ENCODE data around the gene ERI3. TPM values are rescaled to one million over a fixed set of nuclear protein-coding genes. Genes with fewer than 3 reads are reported as not detected.

The ERI3 gene
- total RNA-seq, 3 donors from 2014 or later, result 66.8 to 70.8 (median 70.3) TPM

DNA sequence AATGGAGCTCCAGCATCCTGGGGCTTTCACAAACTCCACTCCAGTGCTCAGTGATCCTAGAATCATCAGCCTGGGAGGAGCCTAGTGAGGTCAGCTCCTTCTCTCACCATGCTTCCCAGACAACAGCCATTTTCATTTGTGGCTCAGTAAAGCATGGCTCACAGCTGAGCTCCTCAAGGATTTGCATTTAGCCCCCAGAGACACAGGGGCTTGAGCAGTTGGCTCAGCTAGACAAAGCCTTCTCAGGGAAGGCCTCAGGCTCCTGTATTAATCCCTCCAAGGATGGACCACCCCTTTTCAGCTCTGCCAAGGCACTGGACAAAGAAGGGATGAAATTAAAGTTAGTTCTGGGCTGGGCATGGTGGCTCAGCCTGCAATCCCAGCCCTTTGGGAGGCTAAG is 39.5 kb downstream of the ERI3 start:
- H3K9me3 Mint-ChIP-seq, result no peaks in the 10 kb centered on the region
- H3K4me3 Mint-ChIP-seq, result no peak overlapping the region
- peaks cover 23% of the 10 kb centered on the region for H3K36me3 Mint-ChIP-seq (ENCODE audit: insufficient read depth)
- DNase-seq (no peak), ATAC-seq (no peak)
- no peaks in the 10 kb centered on the region for H3K27me3 Mint-ChIP-seq (ENCODE audit: low read depth)
- peaks cover 10% of the 10 kb centered on the region for H3K4me1 Mint-ChIP-seq (ENCODE audit: low read depth)

DNA sequence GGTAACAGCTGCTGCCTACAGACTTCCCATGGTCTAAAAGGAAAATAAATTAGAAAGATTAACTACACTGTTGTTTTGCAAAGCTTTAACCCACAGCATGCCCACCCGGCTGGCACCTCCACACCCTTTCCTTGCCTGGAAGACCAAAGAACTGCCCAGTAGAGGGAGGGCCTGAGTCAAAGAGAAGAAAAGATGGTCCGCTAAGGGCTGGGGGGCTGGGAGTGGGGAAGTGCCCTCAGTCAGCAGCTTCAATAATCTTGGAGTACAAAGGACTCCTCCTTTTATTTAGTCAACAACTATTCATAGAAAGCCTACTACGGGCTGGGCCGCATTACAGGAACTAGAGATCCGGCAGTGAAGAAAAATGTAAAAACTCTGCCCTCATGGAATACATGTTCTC is 40.6 kb downstream of the ERI3 start:
- ATAC-seq (no peak), DNase-seq (no peak)
- H3K36me3 Mint-ChIP-seq (ENCODE audit: insufficient read depth), result peaks cover 24% of the 10 kb centered on the region
- no peaks in the 10 kb centered on the region for H3K27me3 Mint-ChIP-seq (ENCODE audit: low read depth)
- no peaks in the 10 kb centered on the region for H3K9me3 Mint-ChIP-seq
- no peak overlapping the region for H3K4me3 Mint-ChIP-seq
- peaks cover 10% of the 10 kb centered on the region for H3K4me1 Mint-ChIP-seq (ENCODE audit: low read depth)

DNA sequence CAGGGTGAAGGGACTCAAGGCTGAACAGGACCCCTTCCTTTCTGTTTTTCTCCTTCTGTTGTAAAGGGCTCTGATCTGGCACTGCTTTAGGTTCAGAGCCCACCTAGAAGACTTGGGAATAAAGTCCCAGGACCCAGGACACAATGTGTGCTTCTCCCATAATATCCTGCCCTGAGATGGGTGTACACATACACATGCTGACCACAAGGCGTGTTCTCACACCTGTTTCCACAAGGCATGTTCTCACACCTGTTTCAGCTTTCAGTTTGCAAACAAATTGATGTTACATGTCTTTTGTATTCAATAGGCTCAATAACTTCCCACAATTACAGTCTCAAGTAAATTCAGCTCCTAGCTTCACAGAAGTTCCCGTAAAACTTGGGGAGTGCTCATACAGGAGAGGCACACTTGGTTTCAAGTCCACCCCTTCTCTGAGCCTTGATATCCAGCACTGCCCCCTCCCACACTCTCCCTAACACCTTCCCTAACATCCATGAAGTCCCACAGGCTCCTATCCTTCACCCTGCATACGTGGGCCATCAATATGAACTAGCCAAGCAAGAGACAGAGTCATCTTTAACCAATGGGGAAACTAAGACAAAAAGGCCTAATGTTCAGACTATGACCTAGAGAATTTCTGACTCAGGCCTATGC is 41.7 kb downstream of the ERI3 start:
- no peaks in the 10 kb centered on the region for H3K9me3 Mint-ChIP-seq
- H3K4me3 Mint-ChIP-seq, result no peak overlapping the region
- peaks cover 20% of the 10 kb centered on the region for H3K36me3 Mint-ChIP-seq (ENCODE audit: insufficient read depth)
- H3K27me3 Mint-ChIP-seq (ENCODE audit: low read depth), result no peaks in the 10 kb centered on the region
- peaks cover 4% of the 10 kb centered on the region for H3K4me1 Mint-ChIP-seq (ENCODE audit: low read depth)
- no peak for DNase-seq
- ATAC-seq, result no peak

DNA sequence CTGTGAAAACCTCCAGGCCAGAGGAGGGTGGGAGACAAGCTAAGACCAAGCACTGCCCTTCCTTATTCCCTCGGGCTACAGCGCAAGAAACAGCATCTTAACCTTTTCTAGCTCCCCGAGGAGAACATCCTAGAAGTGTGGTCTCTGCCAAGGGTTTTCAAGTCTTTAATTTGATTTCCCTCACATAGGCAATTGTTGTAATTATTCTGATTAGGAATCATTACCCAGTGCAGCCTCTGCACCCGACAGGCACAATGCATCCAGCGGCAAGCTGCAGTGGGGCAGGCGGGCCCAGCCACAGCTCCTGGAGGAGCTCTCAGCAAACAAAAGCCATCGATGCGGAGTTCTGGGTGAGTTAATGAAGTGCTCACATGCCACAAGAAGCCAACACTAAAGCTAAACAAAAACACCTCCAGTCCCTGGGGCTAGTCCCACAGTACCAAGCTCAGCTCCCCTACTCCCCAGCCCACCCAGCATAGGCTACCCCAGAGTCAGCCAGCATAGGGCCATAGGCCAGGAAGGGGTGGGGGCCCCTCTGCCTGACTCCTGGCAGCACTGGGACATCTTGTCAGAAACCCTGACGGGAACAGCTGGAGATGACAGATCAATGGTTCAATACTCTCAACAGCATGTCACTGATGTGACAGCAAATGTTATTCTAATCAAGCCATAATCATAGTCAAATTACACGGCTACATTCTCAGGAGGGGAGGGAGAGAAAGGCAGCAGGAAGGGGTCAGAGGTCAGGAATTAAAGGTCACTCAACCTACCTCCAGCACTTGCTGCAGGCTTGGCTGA is 42.5 kb downstream of the ERI3 start:
- H3K4me1 Mint-ChIP-seq (ENCODE audit: low read depth), result no peaks in the 10 kb centered on the region
- peaks cover 21% of the 10 kb centered on the region for H3K36me3 Mint-ChIP-seq (ENCODE audit: insufficient read depth)
- no peaks in the 10 kb centered on the region for H3K27me3 Mint-ChIP-seq (ENCODE audit: low read depth)
- no peak overlapping the region for H3K4me3 Mint-ChIP-seq
- ATAC-seq (no peak), DNase-seq (no peak)
- no peaks in the 10 kb centered on the region for H3K9me3 Mint-ChIP-seq

DNA sequence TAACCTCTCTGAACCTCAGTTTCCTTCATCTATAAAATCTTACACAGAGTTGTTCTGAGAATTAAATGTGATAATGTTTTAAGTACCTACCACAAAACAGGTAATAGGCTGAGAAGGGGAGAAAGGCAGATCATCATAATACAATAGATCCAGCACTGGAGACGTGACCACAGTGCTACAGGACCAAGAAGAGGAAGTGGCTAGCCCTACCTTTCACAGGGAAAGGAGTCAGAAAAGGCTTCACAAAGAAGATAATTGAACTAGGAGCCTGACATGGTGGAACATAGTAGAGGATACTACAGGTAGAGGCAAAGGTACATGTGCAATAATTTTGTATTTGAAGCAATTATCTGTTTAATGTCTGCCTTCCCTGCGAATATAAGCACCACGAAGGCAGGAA is 45.1 kb downstream of the ERI3 start:
- Mint-ChIP-seq H3K27me3 (ENCODE audit: low read depth) (no peaks in the 10 kb centered on the region), H3K36me3 (ENCODE audit: insufficient read depth) (peaks cover 38% of the 10 kb centered on the region), H3K4me3 (no peak overlapping the region), H3K9me3 (no peaks in the 10 kb centered on the region), H3K4me1 (ENCODE audit: low read depth) (peaks cover 16% of the 10 kb centered on the region)
- no peak for ATAC-seq
- no peak for DNase-seq

DNA sequence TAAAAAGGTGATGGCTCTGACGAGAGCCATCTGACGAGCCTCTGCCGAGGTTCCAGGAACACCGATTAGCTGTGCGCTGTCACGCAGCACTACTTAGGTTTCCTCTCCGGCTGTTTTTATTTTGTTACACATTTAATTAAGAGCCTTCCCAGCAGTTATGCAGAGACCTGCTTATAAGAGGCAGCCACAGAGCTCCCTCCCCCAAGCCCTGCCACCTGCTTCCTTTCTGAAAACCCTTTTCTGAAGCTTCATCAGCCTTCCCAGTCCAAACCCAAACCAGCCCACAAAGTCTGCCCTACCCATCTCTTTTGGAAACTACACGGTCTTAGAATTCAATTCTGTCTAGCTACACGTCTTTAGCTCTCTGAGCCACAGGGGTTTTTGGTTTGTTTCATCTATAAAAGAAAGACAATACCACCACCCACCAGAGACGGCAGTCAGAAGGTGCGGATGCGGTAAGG is 49.1 kb downstream of the ERI3 start:
- no peaks in the 10 kb centered on the region for H3K9me3 Mint-ChIP-seq
- no peak overlapping the region for H3K4me3 Mint-ChIP-seq
- H3K27me3 Mint-ChIP-seq (ENCODE audit: low read depth), result no peaks in the 10 kb centered on the region
- peaks cover 16% of the 10 kb centered on the region for H3K4me1 Mint-ChIP-seq (ENCODE audit: low read depth)
- DNase-seq, result no peak
- H3K36me3 Mint-ChIP-seq (ENCODE audit: insufficient read depth), result peaks cover 51% of the 10 kb centered on the region
- ATAC-seq, result peak; percentile 79 to 86

DNA sequence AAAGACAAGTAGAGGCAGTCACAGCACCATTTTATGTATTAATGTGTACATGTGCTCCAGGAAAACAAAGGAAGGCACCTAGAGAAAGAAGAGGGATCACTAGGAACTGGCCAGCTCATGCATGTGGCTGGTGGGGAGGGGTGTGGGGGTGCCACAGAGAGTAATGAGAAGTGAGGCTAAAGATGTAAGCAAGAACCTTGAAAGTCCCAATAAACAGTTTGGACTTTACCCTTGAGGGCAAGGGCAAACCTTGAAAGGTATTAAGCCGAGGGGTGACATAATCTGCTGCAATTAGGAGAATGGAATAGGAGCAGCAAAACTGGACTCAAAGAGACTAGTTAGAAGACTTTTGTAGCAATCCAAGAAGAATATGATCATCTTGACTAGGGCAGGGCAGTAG is 51.5 kb downstream of the ERI3 start:
- H3K9me3 Mint-ChIP-seq, result no peaks in the 10 kb centered on the region

DNA sequence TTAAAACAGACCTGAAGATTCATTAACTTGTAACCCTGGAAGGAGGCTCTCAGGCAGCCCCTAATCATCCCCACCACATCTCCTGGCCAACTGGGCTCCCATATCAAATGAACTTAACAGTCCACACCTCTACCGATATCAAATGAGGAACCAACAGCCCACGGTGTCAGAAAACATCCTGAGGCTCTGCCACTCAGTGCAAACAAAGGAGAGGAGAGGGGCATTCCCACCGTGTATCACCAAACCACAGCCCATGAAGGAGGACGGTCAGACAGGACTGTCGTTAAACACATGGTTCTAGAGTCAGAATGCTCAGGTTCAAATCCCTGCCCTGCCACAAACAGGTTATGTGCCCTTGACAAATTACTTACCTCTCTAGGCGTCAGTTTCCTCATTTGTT is 52.5 kb downstream of the ERI3 start:
- no peaks in the 10 kb centered on the region for H3K9me3 Mint-ChIP-seq
- H3K4me3 Mint-ChIP-seq, result no peak overlapping the region
- peaks cover 16% of the 10 kb centered on the region for H3K4me1 Mint-ChIP-seq (ENCODE audit: low read depth)
- peaks cover 39% of the 10 kb centered on the region for H3K36me3 Mint-ChIP-seq (ENCODE audit: insufficient read depth)
- ATAC-seq (no peak), DNase-seq (no peak)
- H3K27me3 Mint-ChIP-seq (ENCODE audit: low read depth), result no peaks in the 10 kb centered on the region

More for the DNA sequence above, 51.5 kb downstream of the ERI3 start:
- Mint-ChIP-seq H3K27me3 (ENCODE audit: low read depth) (no peaks in the 10 kb centered on the region), H3K4me3 (no peak overlapping the region), H3K4me1 (ENCODE audit: low read depth) (peaks cover 16% of the 10 kb centered on the region), H3K36me3 (ENCODE audit: insufficient read depth) (peaks cover 44% of the 10 kb centered on the region)
- DNase-seq (no peak), ATAC-seq (no peak)

DNA sequence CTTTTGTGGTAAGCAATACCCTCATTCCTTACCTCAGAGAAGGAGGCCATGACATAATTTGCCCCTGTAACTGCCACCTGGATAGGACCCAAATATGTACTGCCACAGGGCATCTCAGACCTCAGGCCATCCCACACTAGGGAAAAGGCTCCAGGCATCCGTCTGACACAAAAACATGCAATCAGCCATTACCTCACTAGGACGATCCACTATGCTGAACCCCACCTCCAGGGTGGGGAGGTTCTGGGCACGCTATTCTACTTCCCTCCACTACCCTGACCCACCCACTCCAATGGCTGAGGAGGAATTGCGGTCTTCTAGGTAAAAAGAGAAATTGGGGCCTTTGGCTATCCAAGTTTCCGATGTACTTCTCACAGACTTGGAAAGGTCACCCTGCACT is 53.6 kb downstream of the ERI3 start:
- H3K36me3 Mint-ChIP-seq (ENCODE audit: insufficient read depth), result peaks cover 35% of the 10 kb centered on the region
- H3K27me3 Mint-ChIP-seq (ENCODE audit: low read depth), result no peaks in the 10 kb centered on the region
- no peak for ATAC-seq
- DNase-seq, result no peak
- H3K4me1 Mint-ChIP-seq (ENCODE audit: low read depth), result peaks cover 11% of the 10 kb centered on the region
- no peaks in the 10 kb centered on the region for H3K9me3 Mint-ChIP-seq
- no peak overlapping the region for H3K4me3 Mint-ChIP-seq

DNA sequence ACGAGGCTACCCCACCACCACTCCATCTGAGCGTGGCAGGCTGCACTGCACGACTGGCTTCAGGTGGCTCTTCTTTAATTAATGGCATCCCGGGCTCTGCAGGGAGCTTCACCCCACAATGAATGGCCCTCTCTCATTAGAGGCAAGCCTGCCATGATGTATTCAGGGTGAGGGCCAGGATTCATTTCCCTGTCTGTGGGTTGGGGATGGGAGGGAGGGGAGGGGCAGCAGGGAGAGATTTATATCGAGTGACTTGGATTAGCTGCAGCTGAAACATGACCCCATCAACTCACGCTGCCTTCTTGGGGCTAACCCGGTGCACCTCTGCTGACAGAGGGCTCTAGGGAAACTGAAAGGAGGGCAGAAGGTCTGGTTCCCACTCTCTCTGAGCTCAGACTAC is 54.2 kb downstream of the ERI3 start:
- ATAC-seq (no peak), DNase-seq (no peak)
- Mint-ChIP-seq H3K36me3 (ENCODE audit: insufficient read depth) (peaks cover 31% of the 10 kb centered on the region), H3K4me3 (no peak overlapping the region), H3K9me3 (no peaks in the 10 kb centered on the region), H3K27me3 (ENCODE audit: low read depth) (no peaks in the 10 kb centered on the region), H3K4me1 (ENCODE audit: low read depth) (peaks cover 6% of the 10 kb centered on the region)

DNA sequence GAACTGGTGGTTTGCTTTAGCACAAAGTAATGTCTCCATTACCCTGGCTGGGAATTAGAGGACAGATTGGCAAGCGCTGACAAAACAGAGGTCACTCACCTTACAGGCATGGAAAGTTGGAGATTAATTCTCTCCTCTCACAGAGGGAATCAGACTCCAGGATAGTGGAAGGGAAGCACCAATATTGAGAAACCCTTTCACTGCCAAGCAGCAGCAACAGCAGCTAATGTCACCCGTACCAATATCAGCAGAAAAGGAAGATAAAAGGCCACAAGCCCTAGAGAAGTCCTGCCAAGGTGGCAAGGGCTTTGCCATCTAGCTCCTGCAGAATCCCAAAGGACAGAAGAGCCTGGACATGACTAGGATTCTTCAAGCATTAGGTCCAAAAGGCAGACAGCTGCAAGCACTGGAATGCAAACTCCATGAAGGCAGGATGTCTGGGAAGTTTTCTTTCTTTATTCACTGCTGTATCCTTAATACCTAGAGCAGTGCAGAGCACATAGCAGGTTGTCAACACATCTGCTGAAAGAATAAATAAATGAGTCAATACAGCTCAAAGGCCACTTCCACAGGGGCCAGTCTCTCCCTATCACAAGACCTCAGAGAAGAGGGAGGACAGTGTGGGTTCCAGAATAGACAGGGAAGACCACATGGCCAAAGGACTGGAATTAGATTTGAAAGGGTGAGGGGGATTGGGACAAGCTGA is 57.2 kb downstream of the ERI3 start:
- no peaks in the 10 kb centered on the region for H3K9me3 Mint-ChIP-seq
- no peak overlapping the region for H3K4me3 Mint-ChIP-seq
- ATAC-seq (no peak), DNase-seq (no peak)
- no peaks in the 10 kb centered on the region for H3K27me3 Mint-ChIP-seq (ENCODE audit: low read depth)
- H3K36me3 Mint-ChIP-seq (ENCODE audit: insufficient read depth), result peaks cover 25% of the 10 kb centered on the region
- H3K4me1 Mint-ChIP-seq (ENCODE audit: low read depth), result no peaks in the 10 kb centered on the region

DNA sequence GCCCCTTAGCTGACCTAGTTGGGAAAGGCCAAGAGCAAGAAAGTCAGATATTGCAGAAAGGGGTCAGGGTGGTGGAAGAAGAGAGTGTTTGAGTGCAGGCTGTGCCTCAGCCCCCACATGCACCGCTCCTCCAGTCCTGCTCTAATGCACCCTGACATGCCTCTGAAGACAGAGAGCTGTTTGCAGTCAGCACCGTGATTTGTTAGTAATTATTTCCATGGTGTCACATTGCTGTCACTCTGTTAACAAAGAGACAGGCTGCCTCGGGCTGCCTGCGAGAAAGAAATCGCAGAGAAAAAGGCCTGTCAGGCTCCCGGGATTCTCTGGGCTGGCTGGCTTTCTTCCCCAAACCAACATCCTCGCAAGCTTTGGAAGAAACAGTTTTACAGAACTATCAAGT is 58.3 kb downstream of the ERI3 start:
- no peaks in the 10 kb centered on the region for H3K9me3 Mint-ChIP-seq
- no peaks in the 10 kb centered on the region for H3K27me3 Mint-ChIP-seq (ENCODE audit: low read depth)

DNA sequence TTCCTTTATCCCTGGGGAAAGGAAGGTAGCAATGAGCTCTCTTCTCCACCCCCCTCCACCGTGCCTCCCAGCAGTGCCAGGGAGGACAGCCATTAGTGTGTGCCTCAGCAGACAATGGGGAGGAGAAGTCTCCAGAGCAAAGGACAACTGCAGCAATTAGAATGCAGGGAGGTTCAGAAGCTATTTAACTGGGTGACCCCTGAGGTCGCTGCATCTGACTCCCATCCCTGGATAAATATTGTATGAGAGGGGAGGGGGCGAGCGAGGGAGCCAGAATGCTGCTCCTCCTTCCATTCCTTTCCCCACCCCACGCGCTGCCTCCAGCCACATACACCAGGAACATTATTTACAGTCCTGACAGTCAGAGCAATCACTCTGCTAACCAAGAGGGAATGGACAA is 59.0 kb downstream of the ERI3 start:
- H3K4me1 Mint-ChIP-seq (ENCODE audit: low read depth), result no peaks in the 10 kb centered on the region
- no peaks in the 10 kb centered on the region for H3K27me3 Mint-ChIP-seq (ENCODE audit: low read depth)
- no peaks in the 10 kb centered on the region for H3K9me3 Mint-ChIP-seq
- DNase-seq, result no peak
- H3K36me3 Mint-ChIP-seq (ENCODE audit: insufficient read depth), result peaks cover 23% of the 10 kb centered on the region
- no peak overlapping the region for H3K4me3 Mint-ChIP-seq
- ATAC-seq, result no peak

More for the DNA sequence above, 58.3 kb downstream of the ERI3 start:
- DNase-seq (no peak), ATAC-seq (no peak)
- H3K4me3 Mint-ChIP-seq, result no peak overlapping the region
- H3K4me1 Mint-ChIP-seq (ENCODE audit: low read depth), result no peaks in the 10 kb centered on the region
- peaks cover 23% of the 10 kb centered on the region for H3K36me3 Mint-ChIP-seq (ENCODE audit: insufficient read depth)

DNA sequence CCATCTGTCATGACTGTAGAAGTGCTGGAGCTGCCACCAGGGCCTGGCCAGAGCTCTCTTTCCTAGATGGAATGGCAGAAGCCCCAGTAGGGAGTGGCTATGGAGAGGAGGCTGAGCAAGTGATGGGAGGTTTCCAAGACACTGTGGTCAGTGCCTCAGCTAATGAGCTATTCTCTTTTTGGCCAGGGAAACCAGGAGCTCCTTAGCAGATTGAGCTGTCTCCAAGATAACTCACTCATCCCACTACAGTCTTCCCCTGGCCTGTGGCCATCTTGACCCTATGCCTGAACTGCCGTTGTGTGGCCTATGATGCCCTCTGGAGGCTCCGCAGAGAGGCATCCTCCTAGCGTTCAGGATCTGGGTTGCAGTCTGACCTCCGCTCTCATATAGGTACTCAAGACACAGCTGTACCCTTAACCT is 60.5 kb downstream of the ERI3 start:
- H3K9me3 Mint-ChIP-seq, result no peaks in the 10 kb centered on the region
- H3K27me3 Mint-ChIP-seq (ENCODE audit: low read depth), result no peaks in the 10 kb centered on the region
- DNase-seq (no peak), ATAC-seq (no peak)
- H3K4me1 Mint-ChIP-seq (ENCODE audit: low read depth), result no peaks in the 10 kb centered on the region
- peaks cover 23% of the 10 kb centered on the region for H3K36me3 Mint-ChIP-seq (ENCODE audit: insufficient read depth)
- no peak overlapping the region for H3K4me3 Mint-ChIP-seq

Data from activated T-cell treated with anti-CD3 and anti-CD28 coated beads, Interleukin-2, amount 50 U/mL, for 4 hours (primary cell).